Right lobe of liver (tissue), 6 donors: Measurements from ENCODE around the gene NRXN2. TPM values are rescaled to one million over a fixed set of nuclear protein-coding genes. Genes with fewer than 3 reads are reported as not detected.

Experiments
- ATAC-seq, 4 donors: fragments of 200-7000 bp; cut with Tn5 transposase; one replicate each; pipeline ENCODE4 v1.9.1; 2020; ENCODE audit warnings: mild to moderate bottlenecking in 4 of 4, moderate library complexity in 4 of 4
- DNase-seq, 3 donors: peaks; one replicate each; pipeline ENCODE4 v3.0.0-alpha.2; 2020
- H3K27ac ChIP-seq, 3 donors: fragments of 200-600 bp; one replicate each; pipeline ENCODE4 v1.8.0; 2022
- H3K27me3 ChIP-seq, 2 donors: fragments of 200-600 bp; one replicate each; pipeline ENCODE4 v1.8.0; 2022
- H3K36me3 ChIP-seq, 4 donors: fragments of 200-600 bp; sonication (generic) in 1 of 4; one replicate each; pipeline versions ENCODE4 v1.5.1 to v1.8.0; 2017 to 2022; ENCODE audit warnings: control low read depth in 1 of 4
- H3K4me1 ChIP-seq, 4 donors: fragments of 200-600 bp; sonication (generic) in 1 of 4; one replicate each; pipeline versions ENCODE4 v1.5.1 to v1.8.0; 2017 to 2022; ENCODE audit warnings: control low read depth in 1 of 4
- H3K4me3 ChIP-seq, 3 donors: fragments of 200-600 bp; one replicate each; pipeline ENCODE4 v1.8.0; 2022
- H3K9me3 ChIP-seq, 4 donors: fragments of 200-600 bp; sonication (generic) in 1 of 4; one replicate each; pipeline versions ENCODE4 v1.5.1 to v1.8.0; 2017 to 2022; ENCODE audit warnings: control low read depth in 1 of 4
- POLR2A ChIP-seq: fragments of 450-650 bp; IDR thresholded peaks from one replicate; pipeline ENCODE4 v1.6.1; 2017; ENCODE audit warnings: antibody characterized with exemption, mild to moderate bottlenecking
- WGBS: methylation state at CpG from one replicate; pipeline ENCODE4 v1.1.6; 2018; ENCODE audit warnings: low coverage, low lambda C conversion rate; ENCODE audit not compliant: insufficient coverage; ENCODE audit errors: missing lambda C conversion rate; 5-methylcytosine and 5-hydroxymethylcytosine counted together
- intact Hi-C, 2 donors: fragments of 100-400 bp; cut with DNase I; formaldehyde crosslinking; loops; one replicate each; pipeline versions ENCODE4 v1.11.2 to v1.14.1; 2022
- total RNA-seq, 6 experiments: library from RNA; depleted of rRNA in 2 of 6; stranded (reverse); fragments of >200 nt in 2 of 6; fragmentation: NEBNext Ultra II Directional in 3 of 6; extraction: Animal tissue kit (Norgen Biotek cat#: 25700) in 3 of 6; gene quantifications; one replicate each; pipeline versions ENCODE4 v1.1.0 to v1.2.4, GENCODE V29; 2016 to 2023
- TF ChIP-seq, protein P1 (sequence below), 4 donors: fragments of 200-600 bp in 3 of 4; fragments of 450-650 bp in 1 of 4; IDR thresholded peaks; one replicate each; pipeline versions ENCODE4 v1.5.1 to v1.8.0; 2016 to 2022; ENCODE audit warnings: antibody characterized with exemption in 4 of 4, mild to moderate bottlenecking in 2 of 4
- donor health status: DM: no; HTN: yes; CAD: no.
- donor health status: DM: no; HTN: no; CAD: no.
- donor health status: DM: no; HTN: no; CAD: no.
- donor health status: DM: no; HTN: yes; CAD: no.
- donor health status: DM: no; HTN: yes; CAD: no.

NRXN2 gene
- total RNA-seq, 6 experiments from 2014 or later: 1.6 to 7.7 (median 2.3) TPM

DNA sequence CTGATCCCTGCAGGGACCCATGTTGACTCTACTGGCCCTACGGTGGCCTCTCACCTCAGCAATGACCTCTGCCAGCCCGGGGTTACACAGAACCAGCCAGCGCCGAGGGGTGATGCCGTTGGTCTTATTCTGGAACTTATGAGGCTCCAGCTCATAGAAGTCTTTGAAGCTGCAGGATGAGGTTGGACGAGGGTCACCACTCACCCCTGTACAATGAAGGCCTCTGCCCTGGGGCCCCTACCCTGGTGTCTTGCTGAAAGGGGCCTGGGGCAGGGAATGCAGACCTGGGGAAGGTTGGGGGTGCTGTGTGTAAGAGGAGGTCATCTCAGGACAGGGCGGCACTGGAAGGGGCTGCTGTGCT lies 30.0 kb upstream of the NRXN2 start:
- no peak for ATAC-seq
- intact Hi-C loops: no loop called here

DNA sequence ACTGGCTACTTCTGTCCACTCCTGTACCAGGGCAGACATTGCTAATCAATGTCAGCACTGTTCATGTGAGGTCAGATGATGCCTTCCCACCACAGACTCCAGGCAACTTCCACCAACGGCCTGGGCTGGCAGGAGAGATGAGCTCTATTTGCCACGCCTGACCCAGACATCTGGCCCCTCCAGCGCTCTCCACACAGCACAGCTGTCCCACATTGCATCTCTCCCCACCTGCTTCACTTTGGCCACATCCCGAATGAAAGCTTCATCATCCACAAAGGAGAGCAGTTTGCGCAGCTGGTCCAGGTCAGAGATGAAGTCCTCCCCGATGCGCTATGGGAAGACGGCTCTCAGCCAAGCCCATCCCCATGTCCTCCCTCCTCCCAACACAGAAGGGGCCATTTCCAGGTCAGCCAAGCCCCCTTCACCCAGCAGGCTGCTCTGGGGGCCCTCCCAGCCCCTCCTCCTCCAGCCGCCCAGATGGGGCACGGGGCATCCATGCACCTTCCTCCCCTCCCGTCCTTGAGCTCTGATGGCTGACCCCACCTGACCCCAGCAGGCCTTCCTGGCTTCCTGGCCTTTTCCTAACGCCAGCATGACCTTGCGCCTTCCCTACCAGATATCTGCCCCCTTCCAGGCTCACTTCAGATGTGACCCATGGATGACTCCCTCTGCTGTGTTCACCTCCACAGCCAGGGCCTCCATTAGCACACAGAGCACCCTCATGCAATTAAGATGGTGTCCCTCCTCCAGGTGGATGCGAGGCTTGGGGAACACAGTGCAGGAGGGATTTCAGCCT lies 29.4 kb upstream of the NRXN2 start:
- peak in 1 of 3 donors; percentile 45 for DNase-seq
- TF ChIP-seq POLR2A: no peak
- TF ChIP-seq, protein P1, sequence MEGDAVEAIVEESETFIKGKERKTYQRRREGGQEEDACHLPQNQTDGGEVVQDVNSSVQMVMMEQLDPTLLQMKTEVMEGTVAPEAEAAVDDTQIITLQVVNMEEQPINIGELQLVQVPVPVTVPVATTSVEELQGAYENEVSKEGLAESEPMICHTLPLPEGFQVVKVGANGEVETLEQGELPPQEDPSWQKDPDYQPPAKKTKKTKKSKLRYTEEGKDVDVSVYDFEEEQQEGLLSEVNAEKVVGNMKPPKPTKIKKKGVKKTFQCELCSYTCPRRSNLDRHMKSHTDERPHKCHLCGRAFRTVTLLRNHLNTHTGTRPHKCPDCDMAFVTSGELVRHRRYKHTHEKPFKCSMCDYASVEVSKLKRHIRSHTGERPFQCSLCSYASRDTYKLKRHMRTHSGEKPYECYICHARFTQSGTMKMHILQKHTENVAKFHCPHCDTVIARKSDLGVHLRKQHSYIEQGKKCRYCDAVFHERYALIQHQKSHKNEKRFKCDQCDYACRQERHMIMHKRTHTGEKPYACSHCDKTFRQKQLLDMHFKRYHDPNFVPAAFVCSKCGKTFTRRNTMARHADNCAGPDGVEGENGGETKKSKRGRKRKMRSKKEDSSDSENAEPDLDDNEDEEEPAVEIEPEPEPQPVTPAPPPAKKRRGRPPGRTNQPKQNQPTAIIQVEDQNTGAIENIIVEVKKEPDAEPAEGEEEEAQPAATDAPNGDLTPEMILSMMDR (IDR thresholded peaks at IDR 0.05): no peak
- Histone ChIP-seq H3K27ac (no peak overlapping the region), H3K9me3 (no peaks in the 10 kb centered on the region), H3K27me3 (no peaks in the 10 kb centered on the region), H3K4me1 (no peaks in the 10 kb centered on the region), H3K36me3 (no peaks in the 10 kb centered on the region), H3K4me3 (no peak overlapping the region)
- 50% methylated on average over 3 of the region's 14 CpGs for whole genome bisulfite sequencing
- no peak for ATAC-seq
- intact Hi-C loops: no loop called here

More for the DNA sequence above, 30.0 kb upstream of the NRXN2 start:
- H3K4me3 ChIP-seq: no peak overlapping the region
- DNase-seq: no peak
- no peak overlapping the region for H3K27ac ChIP-seq
- TF ChIP-seq POLR2A: no peak
- TF ChIP-seq, protein P1 (IDR thresholded peaks at IDR 0.05): no peak
- 100% methylated on average over 1 of the region's 7 CpGs for WGBS
- H3K9me3 ChIP-seq: no peaks in the 10 kb centered on the region
- no peaks in the 10 kb centered on the region for H3K27me3 ChIP-seq
- H3K36me3 ChIP-seq: no peaks in the 10 kb centered on the region
- H3K4me1 ChIP-seq: no peaks in the 10 kb centered on the region

- H3K36me3 ChIP-seq: no peaks in the 10 kb centered on the region
- intact Hi-C loops: no loop called here
- H3K27ac ChIP-seq: no peak overlapping the region
- ATAC-seq (no peak), DNase-seq (peak in 1 of 3 donors; percentile 18)
- no peak overlapping the region for H3K4me3 ChIP-seq
- H3K4me1 ChIP-seq: no peaks in the 10 kb centered on the region
- WGBS: 76% methylated on average over 8 of the region's 9 CpGs
- TF ChIP-seq POLR2A: no peak
- TF ChIP-seq, protein P1 (IDR thresholded peaks at IDR 0.05): no peak
- H3K9me3 ChIP-seq: no peaks in the 10 kb centered on the region
- no peaks in the 10 kb centered on the region for H3K27me3 ChIP-seq
Observed at GRCh38 chr11:64751580-64751979, 28.6 kb upstream of the NRXN2 start.

- ATAC-seq: no peak
- intact Hi-C loops: no loop called here
- TF ChIP-seq, protein P1 (IDR thresholded peaks at IDR 0.05): no peak
- H3K9me3 ChIP-seq: no peaks in the 10 kb centered on the region
- 97% methylated on average over 9 of the region's 9 CpGs for WGBS
- H3K27ac ChIP-seq: no peak overlapping the region
- H3K4me3 ChIP-seq: no peak overlapping the region
- no peaks in the 10 kb centered on the region for H3K36me3 ChIP-seq
- DNase-seq: peak in 1 of 3 donors; percentile 35
- H3K4me1 ChIP-seq: no peaks in the 10 kb centered on the region
- no peaks in the 10 kb centered on the region for H3K27me3 ChIP-seq
Observed at GRCh38 chr11:64751136-64751535, 28.1 kb upstream of the NRXN2 start.
